HepG2 (cell line): Measurements from ENCODE around the gene TAPBP. TPM values are rescaled to one million over a fixed set of nuclear protein-coding genes. Genes with fewer than 3 reads are reported as not detected.
A peak's percentile ranks its signal among the peaks of the same experiment; 100 is the strongest.

Experiments
- AGO1 ChIP-seq: fragments of 200-400 bp; formaldehyde crosslinking; IDR thresholded peaks from 2 replicates; pipeline ENCODE4 v1.6.1; 2017; ENCODE audit warnings: mild to moderate bottlenecking, low read depth, low read length, moderate library complexity; ENCODE audit not compliant: poor library complexity, severe bottlenecking
- FOXP4 ChIP-seq: sonication (generic); formaldehyde crosslinking; IDR thresholded peaks from 2 replicates; pipeline ENCODE4 v1.4.0; 2020; ENCODE audit warnings: missing genetic modification reagents
- GPN1 ChIP-seq: sonication (generic); formaldehyde crosslinking; IDR thresholded peaks from 2 replicates; pipeline ENCODE4 v1.5.1; 2020; ENCODE audit warnings: missing genetic modification reagents, borderline replicate concordance
- HOXA5 ChIP-seq: sonication (generic); formaldehyde crosslinking; IDR thresholded peaks from 2 replicates; pipeline ENCODE4 v1.4.0; 2020; ENCODE audit warnings: missing genetic modification reagents
- IRF2 ChIP-seq: IDR thresholded peaks from 2 replicates; pipeline ENCODE4 v1.6.1; 2018; ENCODE audit warnings: missing genetic modification reagents, missing compliant biosample characterization
- MXI1 ChIP-seq: IDR thresholded peaks from 3 replicates; pipeline ENCODE4 v1.6.1; 2012; ENCODE audit warnings: low read depth, low read length, inconsistent platforms, borderline replicate concordance
- NPAS2 ChIP-seq: sonication (generic); formaldehyde crosslinking; IDR thresholded peaks from 2 replicates; pipeline ENCODE4 v1.8.0; 2022; ENCODE audit warnings: mild to moderate bottlenecking, missing genetic modification reagents, borderline replicate concordance
- PBX3 ChIP-seq: sonication (generic); formaldehyde crosslinking; IDR thresholded peaks from 2 replicates; pipeline ENCODE4 v1.8.1; 2023; ENCODE audit warnings: missing genetic modification reagents, inconsistent platforms, borderline replicate concordance
- PRDM10 ChIP-seq: sonication (generic); formaldehyde crosslinking; IDR thresholded peaks from 2 replicates; pipeline ENCODE4 v1.4.0; 2020; ENCODE audit warnings: low read depth, missing genetic modification reagents
- RFX3 ChIP-seq: IDR thresholded peaks from 2 replicates; pipeline ENCODE4 v1.6.1; 2016; ENCODE audit warnings: missing biosample characterization, missing genetic modification reagents
- SCMH1 ChIP-seq: sonication (generic); formaldehyde crosslinking; IDR thresholded peaks from 2 replicates; pipeline ENCODE4 v1.9.0; 2021; ENCODE audit warnings: missing genetic modification reagents, mild to moderate bottlenecking, borderline replicate concordance
- SNAPC2 ChIP-seq: sonication (generic); formaldehyde crosslinking; IDR thresholded peaks from 2 replicates; pipeline ENCODE4 v1.8.1; 2022; ENCODE audit warnings: mild to moderate bottlenecking, missing genetic modification reagents
- SSRP1 ChIP-seq: IDR thresholded peaks from 2 replicates; pipeline ENCODE4 v1.6.1; 2016; ENCODE audit warnings: control low read depth
- U2AF1 ChIP-seq: fragments of 200-400 bp; formaldehyde crosslinking; optimal IDR thresholded peaks from 2 replicates; pipeline ENCODE3; 2017; ENCODE audit warnings: mild to moderate bottlenecking, low read depth, low read length
- ZFP37 ChIP-seq: sonication (generic); formaldehyde crosslinking; IDR thresholded peaks from 2 replicates; pipeline ENCODE4 v1.4.0; 2020; ENCODE audit warnings: missing genetic modification reagents, borderline replicate concordance
- ZNF225 ChIP-seq: sonication (generic); formaldehyde crosslinking; IDR thresholded peaks from 2 replicates; pipeline ENCODE4 v1.4.0; 2020; ENCODE audit warnings: mild to moderate bottlenecking, missing genetic modification reagents
- ZNF264 ChIP-seq: sonication (generic); formaldehyde crosslinking; IDR thresholded peaks from 2 replicates; pipeline ENCODE4 v1.4.0; 2020; ENCODE audit warnings: missing genetic modification reagents
- ZNF34 ChIP-seq: sonication (generic); formaldehyde crosslinking; IDR thresholded peaks from 2 replicates; pipeline ENCODE4 v1.4.0; 2020; ENCODE audit warnings: mild to moderate bottlenecking, missing genetic modification reagents, borderline replicate concordance
- ZNF496 ChIP-seq: sonication (generic); formaldehyde crosslinking; IDR thresholded peaks from 2 replicates; pipeline ENCODE4 v1.8.1; 2023; ENCODE audit warnings: mild to moderate bottlenecking, moderate library complexity, missing genetic modification reagents; ENCODE audit not compliant: insufficient replicate concordance
- ZNF512 ChIP-seq: sonication (generic); formaldehyde crosslinking; IDR thresholded peaks from 2 replicates; pipeline ENCODE4 v1.4.0; 2020; ENCODE audit warnings: mild to moderate bottlenecking, missing genetic modification reagents
- ZNF724P ChIP-seq: sonication (generic); formaldehyde crosslinking; IDR thresholded peaks from 2 replicates; pipeline ENCODE4 v1.8.0; 2022; ENCODE audit warnings: missing genetic modification reagents, borderline replicate concordance
- ZNF773 ChIP-seq: sonication (generic); formaldehyde crosslinking; IDR thresholded peaks from 2 replicates; pipeline ENCODE4 v1.4.0; 2020; ENCODE audit warnings: missing genetic modification reagents, borderline replicate concordance
- ZSCAN30 ChIP-seq: sonication (generic); formaldehyde crosslinking; IDR thresholded peaks from 2 replicates; pipeline ENCODE4 v1.5.0; 2020; ENCODE audit warnings: mild to moderate bottlenecking, missing genetic modification reagents
- polyA plus RNA-seq, 8 experiments: library from polyadenylated mRNA; depleted of rRNA in 3 of 8; stranded (reverse) in 7 of 8; unstranded in 1 of 8; fragments of >200 nt; fragmentation: Illumina TruSeq in 4 of 8; extraction: Trizol in 4 of 8; gene quantifications; 2 replicates each; pipeline versions ENCODE4 v1.2.1 to v1.2.3, GENCODE V29; 2011 to 2016; ENCODE audit warnings: low read depth in 4 of 8, missing spikeins in 1 of 8, mixed read lengths in 1 of 8; ENCODE audit not compliant: insufficient read depth in 1 of 8
- total RNA-seq, 5 experiments: library from RNA; depleted of rRNA; stranded (reverse); fragments of >200 nt; fragmentation: Illumina TruSeq; extraction: Trizol; gene quantifications; 2 replicates each; pipeline ENCODE4 v1.2.3, GENCODE V29; 2016; ENCODE audit warnings: low read depth in 1 of 5

TAPBP gene
- total and polyA plus RNA-seq, 2 of the 13 experiments (the other 11 are each of a cell fraction or from before 2014, with no cell fraction given), result 27.4 to 32.3 TPM

- TF ChIP-seq U2AF1, result no peak
- no peak for TF ChIP-seq ZNF225 (CRISPR knock-in tag)
- no peak for TF ChIP-seq SCMH1 (CRISPR knock-in tag)
- 0 out of 2 replicates have a peak, but pooled peaks have one; percentile 14 for TF ChIP-seq ZNF773
- no peak for TF ChIP-seq ZFP37 (CRISPR knock-in tag)
- peak; percentile 6; the same call in 1 of the 2 replicates for TF ChIP-seq FOXP4 (CRISPR knock-in tag)
- TF ChIP-seq IRF2 (CRISPR knock-in tag), result no peak
- no peak for TF ChIP-seq NPAS2 (CRISPR knock-in tag)
- TF ChIP-seq HOXA5 (CRISPR knock-in tag), result no peak
- TF ChIP-seq ZSCAN30 (CRISPR knock-in tag), result no peak
- TF ChIP-seq ZNF496 (CRISPR knock-in tag), result no peak
- TF ChIP-seq PBX3 (CRISPR knock-in tag), result peak; percentile 19; the same call in 1 of the 2 replicates
- no peak for TF ChIP-seq ZNF34
- no peak for TF ChIP-seq ZNF264 (CRISPR knock-in tag)
- no peak for TF ChIP-seq MXI1
- no peak for TF ChIP-seq PRDM10 (CRISPR knock-in tag)
- no peak for TF ChIP-seq AGO1
- no peak for TF ChIP-seq GPN1 (CRISPR knock-in tag)
- TF ChIP-seq SNAPC2, result no peak
- TF ChIP-seq ZNF724P, result no peak
- no peak for TF ChIP-seq RFX3
- TF ChIP-seq ZNF512 (CRISPR knock-in tag), result 0 out of 2 replicates have a peak, but pooled peaks have one; percentile 42
- no peak for TF ChIP-seq SSRP1 (CRISPR knock-in tag)
Observed at GRCh38 chr6:33298773-33299236, 15.1 kb downstream of the TAPBP start, which contains the start of gene RGL2 (continued).
